Mucosa of gallbladder (tissue), 1 donor: ENCODE measurements around the gene RALY. TPM values are rescaled to one million over a fixed set of nuclear protein-coding genes. Genes with fewer than 3 reads are reported as not detected.

Source experiments
- DNase-seq: peaks from one replicate; pipeline ENCODE4 v3.0.0-alpha.2; 2020; ENCODE audit warnings: low spot score
- total RNA-seq: library from RNA; stranded (reverse); gene quantifications from one replicate; pipeline ENCODE4 v1.2.1, GENCODE V29; 2021
- donor health status: DM: no; HTN: no; CAD: no.

The RALY gene
- total RNA-seq, 1 donor from 2014 or later: 116 TPM

DNA sequence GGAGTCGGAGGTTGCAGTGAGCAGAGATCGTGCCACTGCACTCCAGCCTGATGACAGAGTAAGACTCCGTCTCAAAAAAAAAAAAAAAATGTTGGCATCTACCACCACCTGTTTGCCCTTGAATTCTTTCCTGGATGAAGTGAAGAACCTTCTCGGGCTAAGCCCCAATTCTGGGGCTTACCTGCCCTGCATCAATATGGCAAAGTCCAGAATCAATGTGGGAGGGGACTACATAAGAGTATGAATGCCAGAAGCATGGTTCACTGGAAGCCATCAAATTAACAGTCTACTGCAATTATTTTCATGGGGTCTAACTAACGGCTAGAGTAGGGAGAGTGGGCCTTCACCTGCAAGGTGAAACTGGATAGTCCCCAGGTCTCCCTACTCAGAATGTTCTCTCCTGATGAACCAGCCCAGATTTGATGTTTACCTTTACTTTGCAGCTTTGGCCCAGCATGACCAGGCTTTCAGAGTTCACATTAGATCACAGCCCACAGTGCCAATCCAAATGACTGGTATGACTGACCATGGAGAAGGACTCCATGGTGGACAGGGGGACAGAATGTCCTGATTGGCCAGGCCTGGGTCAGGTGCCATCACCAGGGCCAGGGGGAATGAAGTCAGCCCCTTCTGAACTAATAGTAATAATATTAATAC lies 7.0 kb upstream of the RALY start:
- no peak for DNase-seq

- DNase-seq: no peak
These were observed 3.6 kb upstream of the RALY start for GRCh38 chr20:33990075-33990474.

GRCh38 chr20:33991502-33991901 lies 2.2 kb upstream of the RALY start:
- DNase-seq: no peak

DNA sequence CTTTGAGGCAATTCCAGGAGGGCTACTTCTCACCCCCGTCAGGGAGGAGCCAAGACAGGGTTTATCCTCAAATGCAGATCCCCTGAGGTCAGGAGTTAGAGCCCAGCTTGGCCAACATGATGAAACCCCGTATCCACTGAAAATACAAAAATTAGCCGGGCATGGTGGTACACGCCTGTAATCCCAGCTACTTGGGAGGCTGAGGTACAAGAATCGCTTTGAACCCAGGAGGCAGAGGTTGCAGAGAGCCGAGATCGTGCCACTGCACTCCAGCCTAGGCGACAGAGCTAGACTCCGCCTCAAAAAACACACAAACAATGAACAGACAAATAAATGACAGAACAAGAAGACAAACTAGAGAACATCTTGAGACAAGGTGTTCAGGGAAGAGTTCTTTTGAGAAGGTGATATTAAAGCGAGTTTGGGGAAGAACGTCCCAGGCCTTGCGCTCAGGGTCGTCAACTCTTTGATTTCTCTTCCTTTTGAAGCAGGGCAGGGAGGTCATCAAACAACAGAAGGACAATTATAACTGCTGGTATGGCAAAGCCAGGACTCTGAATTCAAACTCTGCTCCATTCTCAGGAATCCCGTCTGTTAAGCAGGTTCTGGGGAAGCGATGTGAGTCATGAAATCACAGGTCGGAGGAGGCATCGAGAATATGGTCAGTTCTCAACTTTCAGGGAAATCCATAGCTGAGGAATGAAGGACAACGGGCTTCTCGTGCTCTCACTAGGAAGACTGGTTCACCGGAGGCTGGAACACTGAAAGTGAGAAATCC lies 1.4 kb upstream of the RALY start:
- DNase-seq: no peak

DNA sequence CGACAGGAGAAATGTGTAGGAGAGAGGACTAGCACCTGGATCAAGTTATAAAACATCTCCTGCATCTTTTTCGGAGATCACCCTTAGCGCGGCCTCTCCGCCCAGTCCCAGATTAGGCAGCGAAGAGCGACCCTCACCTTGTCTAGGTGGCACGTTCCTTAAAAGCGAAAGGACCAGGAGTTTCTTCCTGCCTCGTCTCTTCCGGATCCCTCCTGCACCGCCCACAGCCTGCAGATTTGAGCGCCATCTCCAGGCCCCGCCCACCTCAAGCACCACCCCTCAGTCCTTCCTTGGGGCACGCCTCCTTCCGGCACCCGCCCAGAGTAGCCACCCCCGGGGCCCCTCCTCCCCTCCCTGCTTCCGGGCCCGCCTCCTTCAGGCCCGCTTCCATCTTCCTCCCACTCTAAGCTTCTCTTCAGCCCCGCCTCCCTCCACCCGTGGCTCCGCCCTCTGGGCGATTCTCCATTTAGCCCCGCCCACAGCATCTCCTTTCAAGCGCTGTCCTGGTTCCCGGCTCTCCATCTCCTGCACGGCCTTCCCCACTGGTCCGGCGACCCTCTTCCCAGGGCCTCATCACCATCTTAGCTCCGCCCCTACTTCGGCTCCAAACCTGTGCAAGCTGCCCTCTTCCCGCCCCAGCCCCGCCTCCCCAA lies 662 bp upstream of the RALY start:
- peak; percentile 99 for DNase-seq

- DNase-seq: peak; percentile 81
These were observed 657 bp downstream of the RALY start for GRCh38 chr20:33994222-33994913.

- DNase-seq: no peak
These were observed 1.5 kb downstream of the RALY start for GRCh38 chr20:33995053-33995831.

DNA sequence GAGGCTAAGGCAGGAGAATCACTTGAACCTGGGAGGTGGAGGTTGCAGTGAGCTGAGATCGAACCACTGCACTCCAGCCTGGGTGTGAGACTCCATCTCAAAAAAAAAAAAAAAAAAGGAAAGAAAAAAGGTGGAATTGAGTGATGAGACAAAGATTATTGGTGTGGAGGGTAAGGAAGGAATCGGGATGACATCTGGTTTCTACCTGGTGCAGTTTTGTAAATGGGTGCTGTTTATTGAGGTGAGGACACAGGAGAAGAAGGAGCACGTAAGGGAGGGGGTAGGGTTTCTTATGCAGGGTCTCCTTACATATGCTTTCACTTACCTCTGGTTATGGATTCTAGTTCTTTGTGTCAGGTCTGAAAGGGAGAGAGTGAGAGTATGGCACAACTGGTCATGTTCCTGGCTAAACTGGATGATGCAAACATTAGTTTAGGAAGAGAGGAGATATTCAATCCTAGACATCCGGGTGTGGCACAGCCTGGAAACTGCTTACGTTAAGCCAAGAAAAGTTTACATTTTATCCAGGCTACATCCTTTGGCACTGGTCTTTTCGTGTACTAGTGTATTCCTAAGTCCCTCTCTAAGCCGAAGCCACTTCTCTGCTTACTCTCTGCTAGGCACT lies 5.4 kb downstream of the RALY start:
- DNase-seq: no peak

GRCh38 chr20:34001378-34001777 lies 7.7 kb downstream of the RALY start:
- DNase-seq: no peak

DNA sequence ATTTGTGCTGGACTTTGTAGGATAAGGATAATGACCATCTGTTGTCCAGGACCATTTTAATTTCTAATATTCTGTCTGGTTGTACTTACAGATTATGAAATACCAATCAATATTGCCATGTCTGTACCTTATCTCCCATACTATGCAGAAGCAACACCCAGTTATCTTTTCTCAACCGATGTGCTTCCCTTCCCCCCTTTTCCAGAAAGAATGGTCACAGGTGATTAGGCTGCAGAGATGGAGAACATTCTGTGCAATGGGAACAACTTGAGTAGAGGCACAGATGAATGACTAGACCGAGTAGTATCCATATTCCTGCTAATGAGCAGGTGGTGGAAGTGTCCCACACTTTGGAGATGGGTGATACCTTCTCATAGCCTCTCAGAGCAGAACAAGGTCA lies 10.5 kb downstream of the RALY start:
- no peak for DNase-seq

GRCh38 chr20:34004790-34005457 lies 11.2 kb downstream of the RALY start:
- DNase-seq: no peak

DNA sequence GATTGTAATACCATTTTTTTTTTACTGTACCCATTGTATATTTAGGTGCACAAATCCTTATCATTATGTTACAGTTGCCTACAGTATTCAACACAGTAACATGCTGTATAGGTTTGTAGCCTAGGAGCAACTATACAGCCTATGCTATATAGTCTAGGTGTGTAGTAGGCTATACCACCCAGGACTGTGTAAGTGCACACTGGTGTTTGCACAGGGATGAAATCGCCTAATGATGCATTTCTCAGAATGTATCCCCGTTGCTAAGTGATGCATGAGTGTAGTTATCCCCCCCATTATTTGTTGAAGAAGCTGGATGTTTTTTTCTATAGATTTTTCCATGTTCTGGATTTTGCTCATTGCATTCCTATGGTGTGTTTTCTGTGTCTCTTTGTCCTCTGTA lies 12.9 kb downstream of the RALY start:
- no peak for DNase-seq

DNA sequence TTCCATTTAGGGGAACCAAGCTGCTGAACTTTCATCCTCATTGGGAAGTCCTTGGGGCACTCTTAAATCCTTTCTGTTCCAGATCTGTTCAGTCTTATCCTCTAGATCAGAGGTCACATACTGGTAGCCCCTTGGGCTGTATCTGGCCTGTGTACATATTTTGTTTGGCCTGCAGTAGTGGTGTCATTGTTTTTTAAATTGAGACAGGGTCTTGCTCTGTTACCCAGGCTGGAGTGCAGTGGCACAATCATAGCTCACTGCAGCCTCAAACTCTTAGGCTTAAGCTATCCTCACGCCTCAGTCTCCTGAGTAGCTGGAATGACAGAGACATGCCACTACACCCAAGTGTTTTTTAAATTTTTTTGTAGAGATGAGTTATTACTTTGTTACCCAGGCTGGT lies 14.8 kb downstream of the RALY start:
- DNase-seq: no peak

DNA sequence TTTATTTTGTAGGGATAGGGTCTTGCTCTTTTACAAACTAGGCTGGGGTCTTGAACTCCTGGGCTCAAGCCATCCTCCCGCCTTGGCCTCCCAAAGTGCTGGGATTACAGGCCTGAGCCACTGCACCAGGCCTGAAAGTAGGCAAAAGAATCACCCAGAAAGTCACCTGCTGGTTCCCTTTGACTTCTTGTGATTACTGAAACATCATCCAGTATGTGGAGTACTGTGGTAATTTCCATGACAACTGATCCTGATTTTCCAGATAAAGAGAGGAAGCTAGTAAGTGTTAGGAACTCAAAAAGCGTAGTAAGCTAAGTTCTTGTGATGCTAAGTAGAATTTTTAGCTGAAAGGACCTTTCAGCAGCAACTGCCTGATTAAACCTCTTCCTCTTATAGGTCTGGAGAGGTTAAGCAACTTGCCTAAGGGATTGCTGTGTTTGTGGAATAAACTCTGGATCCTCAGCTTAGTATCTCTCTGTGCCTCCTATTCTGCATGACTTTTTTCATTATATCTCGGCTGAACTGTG lies 16.8 kb downstream of the RALY start:
- no peak for DNase-seq

DNA sequence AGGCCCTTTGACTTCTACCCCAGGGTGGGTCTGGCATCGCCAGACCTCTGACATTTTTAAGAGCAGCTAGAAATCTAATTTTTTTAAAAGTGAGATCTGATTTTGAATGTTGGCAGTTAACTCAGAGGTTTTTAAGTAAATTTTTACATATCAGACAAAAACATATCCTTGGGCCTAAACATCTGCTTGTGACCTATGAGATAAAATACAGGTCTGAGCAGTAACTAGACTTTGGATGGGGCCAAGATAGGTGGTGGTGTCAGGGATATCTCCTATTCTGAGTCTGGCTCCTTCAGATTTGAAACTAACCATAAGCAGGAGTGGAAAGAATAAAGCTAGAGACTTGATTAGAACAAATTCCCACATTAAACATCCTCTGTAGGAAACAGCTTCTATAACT lies 17.6 kb downstream of the RALY start:
- DNase-seq: no peak

- DNase-seq: no peak
These were observed 18.6 kb downstream of the RALY start for GRCh38 chr20:34012330-34012729.

- DNase-seq: no peak
These were observed 19.0 kb downstream of the RALY start for GRCh38 chr20:34012735-34013134.

GRCh38 chr20:34013554-34013953 lies 19.8 kb downstream of the RALY start:
- DNase-seq: no peak

GRCh38 chr20:34014878-34015277 lies 21.2 kb downstream of the RALY start:
- DNase-seq: no peak
